GM21723 (cell line): ENCODE results near the gene ODAD2.
"Not testable (repeated sequence)": the region's sequence is repeated elsewhere in the genome, so short reads cannot be mapped to it uniquely, and the experiment has no call there.

ENCODE experiments used
- ATAC-seq: cut with Tn5 transposase; IDR thresholded peaks from one replicate; pipeline ENCODE4 v1.9.1; 2021; ENCODE audit warnings: mild to moderate bottlenecking, moderate library complexity; ENCODE audit not compliant: unreplicated experiment

The ODAD2 gene

DNA sequence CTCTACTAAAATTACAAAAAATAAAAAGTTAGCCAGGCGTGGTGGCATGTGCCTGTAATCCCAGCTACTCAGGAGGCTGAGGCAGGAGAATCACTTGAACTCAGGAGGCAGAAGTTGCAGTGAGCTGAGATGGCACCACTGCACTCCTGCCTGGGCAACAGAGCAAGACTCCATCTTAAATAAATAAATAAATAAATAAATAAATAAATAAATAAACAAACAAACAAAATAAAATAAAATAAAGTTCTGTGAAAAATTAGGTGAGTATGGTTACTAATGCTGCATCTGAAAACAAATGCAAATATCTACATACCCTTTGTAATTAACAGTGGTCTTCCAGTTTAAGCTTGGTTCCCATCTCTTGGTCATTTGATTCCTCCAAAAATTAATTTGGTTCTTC lies 28.1 kb downstream of the ODAD2 start:
- not testable (repeated sequence) for ATAC-seq

DNA sequence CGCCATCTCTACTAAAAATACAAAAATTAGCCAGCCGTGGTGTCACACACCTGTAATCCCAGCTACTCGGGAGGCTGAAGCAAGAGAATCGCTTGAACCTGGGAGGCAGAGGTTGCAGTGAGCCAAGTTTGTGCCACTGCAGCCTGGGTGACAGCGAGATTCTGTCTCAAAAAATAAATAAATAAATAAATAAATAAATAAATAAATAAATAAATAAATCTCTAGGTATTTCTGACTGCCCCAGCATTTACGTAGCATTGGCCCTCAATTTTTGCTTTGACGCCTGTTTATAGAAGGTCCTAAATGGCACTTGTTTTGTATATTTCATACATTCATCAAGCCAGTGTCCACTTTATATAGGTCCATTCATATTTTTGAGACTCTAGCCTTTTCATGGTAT lies 28.9 kb downstream of the ODAD2 start:
- ATAC-seq = not testable (repeated sequence)

DNA sequence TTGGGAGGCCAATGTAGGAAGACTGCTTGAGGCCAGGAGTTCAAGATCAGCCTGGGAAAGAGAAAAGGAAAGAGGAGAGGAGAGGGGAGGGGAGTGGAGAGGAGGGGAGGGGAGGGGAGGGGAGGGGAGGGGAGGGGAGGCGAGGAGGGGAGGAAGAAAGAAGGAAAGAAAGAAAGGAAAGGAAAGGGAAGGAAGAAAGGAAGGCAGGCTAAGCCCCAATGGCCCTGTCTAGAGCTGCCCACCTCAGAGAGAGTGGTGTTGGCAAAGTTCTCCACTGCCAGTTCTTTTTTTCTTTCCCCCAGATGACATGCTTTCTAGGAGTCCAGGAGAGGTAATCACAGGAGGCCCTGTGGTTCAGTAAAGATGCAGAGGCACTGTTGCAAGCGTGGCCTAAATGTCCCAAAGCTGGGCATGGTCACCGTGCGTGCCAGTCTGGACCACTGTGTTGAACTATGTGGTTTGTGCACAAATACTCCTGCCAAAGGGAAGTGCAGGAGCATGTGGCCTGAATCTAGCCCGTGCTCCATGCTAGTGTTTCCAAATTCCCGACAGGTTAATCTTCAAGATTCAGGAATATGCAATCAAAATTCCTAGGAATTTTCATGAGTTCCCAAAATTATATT lies 39.7 kb downstream of the ODAD2 start:
- no peak for ATAC-seq

DNA sequence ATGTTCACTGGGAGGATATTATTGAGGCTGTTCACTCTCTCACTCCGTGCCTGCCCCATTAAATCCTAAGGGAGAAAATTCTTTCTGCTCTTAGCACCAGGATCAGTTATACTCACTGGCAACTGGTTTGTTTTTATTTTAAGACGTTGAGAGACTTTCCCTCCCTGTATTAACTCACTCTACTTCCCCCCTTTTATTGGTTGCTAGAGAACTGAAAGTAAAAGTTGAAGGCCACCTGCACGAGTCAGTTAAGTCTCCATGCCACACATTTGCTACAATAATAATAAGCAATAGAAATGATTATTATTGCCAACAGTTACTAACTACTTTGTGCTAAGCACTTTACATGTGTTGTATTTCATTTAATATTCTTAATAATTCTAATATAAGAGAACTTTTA lies 40.5 kb downstream of the ODAD2 start:
- ATAC-seq = peak; percentile 95

DNA sequence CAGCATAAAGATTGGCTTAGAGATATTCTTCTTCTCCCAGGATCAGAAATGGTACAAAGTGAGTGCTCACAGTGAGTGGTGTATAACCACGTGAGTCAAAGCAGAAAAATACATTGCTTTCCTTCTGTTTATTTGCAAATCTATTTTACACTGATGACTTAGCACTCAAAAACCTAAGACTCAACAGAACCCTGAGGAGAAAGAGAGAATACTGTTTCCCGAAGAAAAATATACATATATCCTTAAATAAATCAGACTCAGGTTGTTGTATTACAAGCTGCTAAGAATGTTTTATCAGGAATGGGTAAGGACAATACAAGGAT lies 48.7 kb downstream of the ODAD2 start:
- ATAC-seq = no peak

DNA sequence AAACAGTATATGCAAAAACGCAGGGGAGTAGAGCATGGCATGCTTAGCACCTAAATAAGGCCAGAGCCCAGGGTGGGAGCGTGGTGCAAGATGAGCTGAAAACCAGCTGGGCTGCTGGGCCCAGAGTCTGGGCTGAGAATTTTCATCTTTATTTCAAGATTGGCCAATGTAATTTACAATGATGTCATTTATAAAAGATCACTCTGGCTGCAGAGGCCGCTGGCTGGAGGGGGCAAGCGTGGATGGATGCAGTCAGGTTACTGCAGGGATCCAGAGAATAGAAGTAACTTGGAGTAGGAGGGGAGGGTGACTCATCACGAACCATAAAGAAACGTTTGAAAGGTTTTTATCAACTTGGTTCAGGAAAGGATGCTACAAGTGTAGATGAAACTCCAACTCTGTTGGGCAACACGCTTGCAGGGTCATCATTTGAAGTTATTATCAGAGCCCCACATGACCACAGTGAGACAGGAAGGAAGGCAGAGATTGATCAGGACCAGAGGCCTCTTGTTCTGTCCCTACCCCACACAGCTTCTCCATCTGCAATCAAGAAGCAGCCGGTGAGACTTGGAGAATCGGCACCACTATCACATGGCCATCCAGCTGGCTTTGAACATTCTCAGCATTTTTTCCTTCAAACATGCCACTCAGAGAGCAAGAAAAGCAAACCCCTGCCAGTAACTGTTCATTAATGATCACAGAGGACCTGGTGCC lies 49.2 kb downstream of the ODAD2 start:
- no peak for ATAC-seq

DNA sequence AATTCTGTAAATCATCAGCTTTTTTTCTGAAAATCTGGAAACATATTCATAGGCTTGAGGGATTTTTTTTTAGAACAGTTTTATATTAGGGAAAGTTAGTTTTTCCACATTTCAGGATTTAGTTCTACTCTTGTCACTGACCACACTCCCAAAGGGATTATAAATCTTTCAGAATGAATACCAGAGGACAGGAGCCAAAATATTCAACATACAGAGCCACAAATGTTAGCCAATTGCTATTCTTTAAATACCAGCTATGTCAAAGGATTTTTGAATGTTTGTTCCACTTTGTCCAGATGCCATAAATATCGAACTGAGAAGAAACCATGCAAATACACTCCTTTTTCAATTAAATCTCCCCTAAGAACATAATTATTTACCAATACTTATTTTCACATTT lies 50.7 kb downstream of the ODAD2 start:
- ATAC-seq = no peak

DNA sequence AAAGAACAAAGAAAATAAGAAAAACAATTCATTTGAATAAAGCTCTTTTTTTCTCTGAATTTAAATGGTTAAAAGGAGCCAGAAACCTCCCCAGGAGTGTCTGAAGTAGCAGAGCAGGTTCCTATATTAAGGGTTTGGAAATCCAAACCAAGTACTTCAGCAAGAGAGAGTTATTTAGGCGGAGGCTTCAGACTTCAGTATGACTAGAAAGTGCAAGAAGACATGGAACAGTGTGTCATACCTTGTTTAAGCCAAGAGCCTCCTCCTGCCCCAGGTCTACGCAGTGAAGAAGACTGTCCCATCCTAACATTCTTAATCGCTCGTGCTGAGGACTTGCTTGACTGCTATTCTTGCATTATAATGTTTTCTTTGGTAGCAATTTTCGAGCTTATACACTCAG lies 51.3 kb downstream of the ODAD2 start:
- ATAC-seq = no peak

DNA sequence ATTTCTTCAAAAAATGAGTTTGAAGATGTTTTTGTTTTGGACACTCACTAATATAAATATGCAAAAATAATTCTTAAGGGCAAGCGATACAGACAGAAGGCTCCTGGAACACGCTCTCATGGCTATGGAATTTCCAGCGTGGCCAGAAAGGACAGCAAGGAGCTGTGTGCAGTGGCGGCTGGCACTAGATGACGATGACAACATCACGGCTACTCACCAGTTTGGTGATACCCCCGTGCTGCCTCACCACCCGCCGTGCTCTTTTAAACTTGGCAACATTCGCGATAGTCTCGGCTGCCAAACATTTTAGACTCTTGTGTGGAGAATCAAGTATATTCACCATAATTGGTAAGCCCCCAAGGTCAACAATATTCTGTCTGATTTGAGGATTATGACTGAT lies 54.9 kb downstream of the ODAD2 start:
- no peak for ATAC-seq

DNA sequence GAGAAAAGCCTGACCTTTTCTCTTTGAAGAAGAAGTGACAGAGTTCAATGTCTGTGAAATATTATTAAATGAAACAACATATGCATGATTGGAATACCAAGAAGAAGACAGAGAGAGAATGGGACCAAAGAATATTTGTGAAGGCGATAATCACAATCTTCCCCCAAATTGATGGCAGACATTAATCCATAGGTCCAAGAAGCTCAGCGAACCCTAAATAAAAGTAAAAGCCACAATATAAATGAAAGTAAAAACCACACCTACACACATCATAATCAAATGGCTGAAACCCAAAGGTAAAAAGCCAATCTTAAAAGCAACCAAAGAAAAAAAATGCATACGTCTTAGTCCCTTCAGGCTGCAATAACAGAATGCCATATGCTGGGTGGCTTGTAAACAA lies 84.0 kb downstream of the ODAD2 start:
- no peak for ATAC-seq

DNA sequence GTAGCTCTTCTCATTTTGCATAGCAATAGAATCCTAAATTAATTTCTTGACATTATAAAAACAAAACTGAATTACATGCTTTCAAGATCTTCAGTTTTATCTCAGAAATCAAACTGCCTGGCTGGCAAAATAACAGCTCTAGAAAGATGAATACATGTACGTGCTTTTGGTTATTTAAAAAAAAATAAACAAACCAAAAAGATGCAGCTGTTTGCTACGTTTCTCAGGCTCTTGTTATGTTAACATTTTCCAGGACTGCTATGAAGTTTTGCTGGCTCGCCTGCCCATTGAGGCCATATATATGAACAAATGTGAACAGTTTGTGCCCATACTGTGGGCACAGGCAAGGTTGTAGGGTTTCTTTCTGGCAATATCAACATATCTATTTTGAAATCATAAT lies 86.6 kb downstream of the ODAD2 start:
- ATAC-seq = no peak

DNA sequence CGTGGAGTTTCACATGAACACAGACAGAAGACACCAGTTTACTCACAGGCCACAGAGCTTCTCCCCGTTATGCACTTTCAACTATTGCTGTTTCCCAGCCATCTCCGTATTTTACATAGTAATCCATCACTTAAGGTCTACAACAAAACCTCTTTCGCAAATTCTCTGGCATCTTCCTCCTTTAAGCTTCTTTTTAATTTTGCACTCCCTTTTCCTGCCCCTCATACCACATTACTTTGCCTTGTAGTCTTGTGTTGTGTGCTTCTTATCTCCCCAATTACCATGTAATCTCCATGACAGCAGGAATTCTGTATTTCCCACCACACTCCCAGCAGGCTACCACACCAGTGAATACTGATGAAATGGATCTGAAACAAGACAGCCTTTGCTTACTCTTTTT lies 87.3 kb downstream of the ODAD2 start:
- no peak for ATAC-seq

DNA sequence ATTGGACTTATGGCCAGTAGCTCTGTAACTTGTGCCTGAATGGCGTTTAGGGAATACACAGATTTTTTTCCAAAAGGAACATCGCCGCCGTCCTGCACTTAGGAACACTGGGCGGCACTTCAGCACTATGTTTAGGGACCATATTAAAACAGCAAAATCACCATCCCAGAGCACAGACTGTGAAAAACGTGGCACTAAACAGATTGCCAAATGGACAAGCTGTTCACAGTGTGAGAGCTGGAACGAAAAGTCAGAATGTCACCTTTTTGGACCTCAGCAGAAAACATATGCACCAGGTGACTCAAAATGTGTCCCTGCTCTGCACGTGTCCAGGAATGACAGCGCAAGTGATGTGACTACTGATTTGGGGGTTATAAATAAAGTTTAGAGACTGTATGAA lies 87.9 kb downstream of the ODAD2 start:
- no peak for ATAC-seq

DNA sequence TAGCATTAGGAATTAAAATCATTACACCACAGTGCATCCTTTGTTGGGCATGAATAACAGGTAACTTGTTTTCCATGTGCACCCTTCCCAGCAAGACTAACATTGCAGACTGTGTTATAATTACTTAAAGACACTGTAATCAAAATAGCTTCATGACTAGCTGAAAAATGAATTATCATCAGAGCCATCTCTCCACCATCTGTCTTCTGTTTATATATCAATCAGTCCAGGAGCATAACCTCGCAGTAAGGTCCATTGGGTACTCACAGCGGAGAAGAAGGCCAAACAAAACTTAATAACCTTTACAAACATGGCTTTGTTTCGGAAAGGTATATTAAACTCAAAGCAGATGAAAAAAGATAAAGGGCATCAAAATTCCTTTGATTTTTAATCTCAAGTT lies 90.6 kb downstream of the ODAD2 start:
- ATAC-seq = no peak

DNA sequence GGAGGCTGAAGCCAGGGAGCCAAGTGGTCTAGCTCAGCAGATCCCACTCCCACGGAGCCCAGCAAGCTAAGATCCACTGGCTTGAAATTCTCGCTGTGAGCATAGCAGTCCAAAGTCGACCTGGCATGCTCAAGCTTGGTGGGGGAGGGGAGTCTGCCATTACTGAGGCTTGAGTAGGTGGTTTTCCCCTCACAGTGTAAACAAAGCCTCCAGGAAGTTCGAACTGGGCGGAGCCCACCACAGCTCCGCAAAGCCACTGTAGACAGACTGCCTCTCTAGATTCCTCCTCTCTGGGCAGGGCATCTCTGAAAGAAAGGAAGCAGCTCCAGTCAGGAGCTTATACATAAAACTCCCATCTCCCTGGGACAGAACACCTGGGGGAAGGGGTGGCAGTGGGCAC lies 99.4 kb downstream of the ODAD2 start:
- ATAC-seq = not testable (repeated sequence)

DNA sequence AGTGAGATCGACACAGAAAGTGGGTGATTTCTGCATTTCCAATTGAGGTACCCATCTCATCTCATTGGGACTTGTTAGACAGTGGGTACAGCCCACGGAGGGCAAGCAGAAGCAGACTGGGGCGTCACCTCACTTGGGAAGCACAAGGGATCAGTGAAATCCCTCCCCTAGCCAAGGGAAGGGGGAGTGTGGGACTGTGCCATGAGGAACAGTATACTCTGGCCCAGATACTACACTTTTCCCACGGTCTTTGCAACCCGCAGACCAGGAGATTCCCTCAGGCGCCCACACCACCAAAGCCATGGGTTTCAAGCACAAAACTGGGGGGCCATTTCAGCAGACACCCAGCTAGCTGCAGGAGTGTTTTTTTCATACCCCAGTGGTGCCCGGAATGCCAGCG lies 99.8 kb downstream of the ODAD2 start:
- ATAC-seq = no peak

DNA sequence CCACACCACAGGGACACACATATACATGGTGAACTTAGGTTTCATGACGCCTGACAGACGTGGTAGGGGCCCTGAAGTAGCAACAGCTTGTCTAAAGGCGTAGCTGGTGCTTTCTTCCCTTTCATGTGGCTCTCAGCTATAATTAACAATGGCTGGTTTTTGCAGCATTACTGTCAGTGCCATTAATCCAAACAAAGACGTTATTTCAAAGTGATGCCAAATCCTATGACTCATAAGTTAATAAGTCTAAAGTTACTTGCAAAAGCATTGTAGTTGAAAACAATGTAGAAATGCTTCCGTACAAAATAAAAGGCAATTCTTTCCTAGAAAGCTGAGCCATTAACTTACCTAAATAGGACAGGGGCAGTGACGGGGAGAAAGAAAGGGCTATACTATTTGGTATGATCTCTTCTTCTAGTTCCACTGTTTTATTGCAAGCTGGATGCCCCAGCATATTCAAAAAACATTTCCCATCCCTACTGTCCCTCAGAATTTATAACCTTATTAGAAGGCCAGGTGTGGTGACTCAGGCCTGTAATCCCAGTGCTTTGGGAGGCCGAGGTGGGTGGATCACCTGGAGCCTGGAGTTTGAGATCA lies 105.4 kb downstream of the ODAD2 start:
- ATAC-seq = no peak

DNA sequence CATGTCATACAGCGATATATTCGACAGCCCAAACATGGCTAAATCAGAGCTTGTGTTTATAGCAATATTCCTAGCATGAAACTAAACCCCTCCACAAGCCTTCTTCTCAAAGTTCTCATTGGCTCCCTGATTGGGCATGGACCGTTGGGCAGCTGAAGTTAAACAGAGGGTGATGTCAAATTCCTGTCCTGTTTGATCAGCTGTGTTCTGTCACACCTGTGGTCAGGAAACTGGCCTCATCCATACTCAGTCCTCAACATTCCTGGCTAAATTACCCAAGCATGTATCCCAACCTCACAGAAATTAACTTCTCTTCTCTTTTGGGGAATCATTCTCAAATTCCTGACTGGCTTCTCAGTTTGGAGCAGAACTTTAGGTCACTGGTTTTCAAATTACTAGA lies 107.9 kb downstream of the ODAD2 start:
- ATAC-seq = no peak

DNA sequence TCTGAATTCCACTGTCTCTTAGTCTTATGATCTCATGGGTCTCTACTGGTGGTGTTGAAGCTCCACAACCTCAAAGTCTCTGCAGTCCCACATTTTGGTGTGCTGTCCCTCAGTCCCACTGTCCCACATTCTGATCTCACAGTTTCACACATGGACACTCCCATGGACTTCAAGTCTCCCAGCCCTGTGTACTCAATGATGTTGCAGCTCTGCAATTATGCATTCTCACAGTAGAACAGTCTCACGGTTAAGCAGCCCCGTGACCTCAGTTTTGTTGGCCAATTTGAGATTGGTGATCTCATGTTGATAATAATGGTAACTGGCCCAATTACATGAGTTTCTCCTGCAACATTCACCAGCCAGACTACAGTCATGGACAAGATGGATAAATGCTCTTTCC lies 109.4 kb downstream of the ODAD2 start:
- no peak for ATAC-seq

DNA sequence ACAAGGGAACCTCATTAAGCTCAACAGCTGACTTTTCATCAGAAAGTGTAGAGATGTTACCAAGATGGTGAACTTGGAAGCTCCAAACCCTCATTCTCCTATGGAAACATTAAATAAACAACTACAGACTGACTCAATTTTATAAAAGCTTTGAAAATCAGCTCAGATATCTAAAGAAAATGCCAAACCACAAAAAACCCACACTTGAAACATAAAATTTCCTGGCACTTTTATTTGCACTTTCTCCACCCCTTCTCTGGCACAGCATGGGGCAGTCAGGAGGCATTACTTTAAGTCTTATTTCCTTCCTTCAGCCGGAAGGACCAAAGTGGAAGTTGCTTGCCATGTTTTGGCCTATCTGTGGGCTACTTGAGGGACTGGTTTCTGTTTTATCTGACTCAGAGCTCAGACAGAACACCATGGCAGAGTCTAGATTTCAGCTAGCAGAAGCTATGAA lies 114.7 kb downstream of the ODAD2 start:
- no peak for ATAC-seq

DNA sequence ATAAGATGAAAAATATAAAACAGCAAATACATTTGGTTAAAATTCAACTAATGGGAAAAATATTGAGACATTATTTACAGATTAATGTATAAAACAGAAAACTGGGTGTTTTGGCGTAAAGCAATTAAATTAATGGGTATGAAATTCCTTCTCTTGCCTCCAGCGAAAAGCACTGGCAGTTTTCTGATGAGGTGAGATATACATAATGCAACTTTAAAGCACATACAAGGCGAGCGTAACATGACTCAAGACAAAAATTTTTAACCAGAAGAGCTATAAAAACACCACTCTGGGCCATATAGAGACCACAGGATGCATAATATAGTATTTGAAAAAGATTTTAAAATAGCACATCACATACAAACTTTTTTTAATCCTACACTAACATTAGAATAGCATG lies 120.6 kb downstream of the ODAD2 start:
- no peak for ATAC-seq

DNA sequence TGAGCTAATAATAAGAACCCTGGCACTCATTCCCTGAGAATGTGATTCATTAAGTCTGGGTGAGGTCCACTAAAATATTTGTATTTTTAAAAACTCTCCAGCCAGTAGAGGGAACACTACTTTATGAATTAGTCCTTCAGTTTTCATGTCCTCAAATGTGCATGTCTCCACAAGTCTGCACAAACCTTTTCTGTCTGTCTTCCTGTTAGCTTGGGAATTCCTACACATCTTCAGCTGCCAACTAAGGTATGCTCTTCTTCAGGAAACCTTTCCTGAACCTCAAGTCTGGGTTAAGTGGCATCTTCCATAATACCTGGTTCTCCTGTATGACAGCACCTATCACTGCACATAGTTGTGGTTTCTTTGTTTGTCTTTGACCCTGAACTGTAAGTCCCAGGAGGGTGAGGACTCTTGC lies 133.7 kb downstream of the ODAD2 start:
- no peak for ATAC-seq

DNA sequence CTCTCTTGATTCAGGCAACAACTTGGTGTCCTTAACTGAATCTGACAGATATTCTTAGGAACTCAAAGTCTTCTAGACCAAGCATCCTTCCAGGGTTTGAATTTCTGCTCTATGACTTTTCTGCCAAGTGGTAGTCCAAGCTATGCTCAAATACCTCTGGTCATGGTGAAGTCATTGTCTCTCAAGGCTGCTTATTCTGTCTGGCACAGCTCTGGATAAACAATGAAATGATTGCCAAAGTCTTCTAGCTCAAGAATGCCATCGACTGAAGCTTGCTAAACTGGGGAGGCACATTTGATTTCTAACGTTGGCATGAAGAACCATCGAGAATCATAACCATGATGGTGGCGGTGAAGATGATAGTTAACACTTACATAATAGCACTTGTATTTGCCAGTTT lies 137.1 kb downstream of the ODAD2 start:
- ATAC-seq = no peak
